HG03196 (cell line): ENCODE data around the gene SLC25A19.

Experiments used
- ATAC-seq: cut with Tn5 transposase; IDR thresholded peaks from one replicate; pipeline ENCODE4 v1.9.1; 2021; ENCODE audit not compliant: unreplicated experiment

Gene SLC25A19

GRCh38 chr17:75241996-75242460 lies 47.2 kb downstream of the SLC25A19 start:
- ATAC-seq, result no peak

GRCh38 chr17:75241502-75241901 lies 47.7 kb downstream of the SLC25A19 start:
- ATAC-seq, result no peak

DNA sequence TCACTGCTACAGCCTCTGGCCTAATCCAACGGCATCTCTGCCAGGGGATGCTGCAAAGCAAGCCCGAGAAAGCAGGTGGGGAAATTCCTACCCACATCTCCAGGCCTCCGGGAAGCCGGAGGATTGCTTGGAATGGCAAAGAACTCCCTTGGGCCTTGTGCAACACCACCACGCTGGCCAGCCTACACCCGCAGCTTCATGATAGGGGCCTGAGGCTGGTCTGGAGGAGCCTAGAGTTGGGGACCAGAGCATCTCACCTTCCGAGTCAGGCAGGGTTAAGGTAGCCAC lies 48.1 kb downstream of the SLC25A19 start:
- ATAC-seq, result no peak

GRCh38 chr17:75240394-75241142 lies 48.7 kb downstream of the SLC25A19 start:
- ATAC-seq, result no peak

- ATAC-seq, result no peak
These were observed 49.3 kb downstream of the SLC25A19 start for GRCh38 chr17:75239778-75240393.

DNA sequence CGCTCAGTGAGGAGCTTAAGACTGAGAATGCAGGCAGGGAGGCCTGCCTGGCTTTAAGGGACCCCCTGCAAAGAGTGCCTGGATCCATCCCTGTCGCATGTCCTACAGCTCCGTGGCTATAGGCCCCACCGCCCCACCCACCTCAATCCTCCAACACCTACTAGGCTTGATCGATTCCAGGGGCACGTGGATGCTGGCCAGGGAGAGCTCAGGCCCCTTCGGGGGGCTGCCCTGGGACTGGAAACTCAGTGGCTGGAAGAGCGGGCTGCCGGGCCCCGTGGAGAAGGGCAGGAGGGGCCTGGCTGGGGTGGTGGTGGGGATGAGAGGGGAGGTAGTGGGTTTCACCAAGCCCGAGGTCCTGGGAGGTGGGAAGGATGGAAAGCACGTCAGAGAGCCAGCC lies 50.0 kb downstream of the SLC25A19 start:
- ATAC-seq, result no peak

GRCh38 chr17:75238684-75239191 lies 50.5 kb downstream of the SLC25A19 start:
- ATAC-seq, result no peak

DNA sequence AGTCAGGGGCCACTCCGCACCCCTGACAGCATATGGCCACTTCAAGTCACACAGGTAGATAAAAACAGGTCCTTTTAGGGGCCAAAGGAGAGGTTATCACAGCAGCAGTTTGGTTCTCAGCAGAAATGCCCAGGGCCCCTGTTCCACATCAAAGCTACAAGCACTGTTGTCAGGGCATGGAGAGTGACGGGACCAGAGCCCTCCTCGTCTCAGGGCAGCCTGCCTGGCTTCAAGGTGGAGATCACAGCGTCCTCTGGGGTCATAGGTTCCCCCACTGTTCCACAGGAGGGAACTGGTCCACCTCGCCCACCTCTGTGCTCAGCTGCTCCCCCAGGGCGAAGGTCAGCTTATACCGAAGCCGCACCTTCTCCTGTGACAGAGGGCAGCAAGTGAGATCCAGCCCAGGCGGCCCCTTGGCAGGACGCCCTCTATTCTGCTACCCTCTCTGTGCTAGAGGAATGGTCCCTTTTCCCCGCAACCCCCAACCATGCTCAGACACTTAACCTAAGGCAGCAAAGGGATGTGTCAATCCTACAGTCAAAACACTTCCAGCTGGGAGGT lies 51.1 kb downstream of the SLC25A19 start:
- no peak for ATAC-seq

- no peak for ATAC-seq
These were observed 51.9 kb downstream of the SLC25A19 start for GRCh38 chr17:75237100-75238014.

DNA sequence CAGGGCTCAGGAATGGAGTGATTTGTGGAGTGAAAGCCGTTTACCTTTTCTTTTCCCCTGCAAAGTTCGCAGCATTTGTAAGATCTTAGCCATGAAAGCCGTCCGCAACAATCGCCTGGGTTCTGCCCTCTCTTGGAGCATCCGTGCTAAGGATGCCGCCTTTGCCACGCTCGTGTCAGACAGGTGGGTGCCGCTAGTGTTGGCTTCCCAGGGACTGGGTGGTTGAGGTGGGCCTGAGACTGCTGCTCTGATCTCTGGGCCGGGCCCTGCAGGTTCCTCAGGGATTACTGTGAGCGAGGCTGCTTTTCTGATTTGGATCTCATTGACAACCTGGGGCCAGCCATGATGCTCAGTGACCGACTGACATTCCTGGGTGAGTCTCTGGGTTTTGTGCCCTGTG lies 56.4 kb downstream of the SLC25A19 start:
- ATAC-seq, result no peak

GRCh38 chr17:75231741-75232464 lies 57.3 kb downstream of the SLC25A19 start:
- no peak for ATAC-seq

DNA sequence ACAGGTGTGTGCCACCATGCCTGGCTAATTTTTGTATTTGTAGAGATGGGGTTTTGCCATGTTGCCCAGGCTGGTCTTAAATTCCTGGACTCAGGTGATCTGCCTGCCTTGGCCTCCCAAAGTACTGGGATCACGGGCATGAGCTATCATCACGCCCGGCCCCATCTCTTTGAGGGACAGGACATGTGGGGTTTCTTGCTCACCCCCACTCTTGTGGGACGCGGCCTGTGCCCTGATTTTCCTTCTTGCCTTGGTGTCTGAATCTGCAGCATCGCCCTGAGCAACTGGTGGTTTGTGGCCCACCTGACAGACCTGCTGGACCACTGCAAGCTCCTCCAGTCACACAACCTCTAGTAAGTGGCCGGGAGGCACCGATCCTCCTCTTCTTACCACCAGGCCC lies 58.2 kb downstream of the SLC25A19 start:
- no peak for ATAC-seq

GRCh38 chr17:75228847-75229246 lies 60.4 kb downstream of the SLC25A19 start:
- ATAC-seq, result no peak

GRCh38 chr17:75228305-75228704 lies 60.9 kb downstream of the SLC25A19 start:
- no peak for ATAC-seq

DNA sequence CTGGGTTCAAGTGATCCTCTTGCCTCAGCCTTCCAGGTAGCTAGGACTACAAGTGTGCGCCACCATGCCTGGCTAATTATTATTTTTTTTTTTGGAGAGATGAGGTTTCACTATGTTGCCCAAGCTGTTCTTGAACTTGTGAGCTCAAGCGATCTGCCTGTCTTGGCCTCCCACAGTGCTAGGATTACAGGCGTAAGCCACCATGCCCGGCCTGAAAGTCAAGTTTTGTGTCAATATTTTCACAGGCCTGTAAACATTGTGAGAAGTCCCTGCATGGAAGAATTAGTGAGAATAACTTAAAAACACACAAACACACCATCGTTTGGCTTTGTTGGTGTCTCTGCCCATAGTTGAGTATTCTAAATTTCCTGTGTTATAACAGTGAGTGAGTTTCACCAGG lies 61.5 kb downstream of the SLC25A19 start:
- no peak for ATAC-seq

DNA sequence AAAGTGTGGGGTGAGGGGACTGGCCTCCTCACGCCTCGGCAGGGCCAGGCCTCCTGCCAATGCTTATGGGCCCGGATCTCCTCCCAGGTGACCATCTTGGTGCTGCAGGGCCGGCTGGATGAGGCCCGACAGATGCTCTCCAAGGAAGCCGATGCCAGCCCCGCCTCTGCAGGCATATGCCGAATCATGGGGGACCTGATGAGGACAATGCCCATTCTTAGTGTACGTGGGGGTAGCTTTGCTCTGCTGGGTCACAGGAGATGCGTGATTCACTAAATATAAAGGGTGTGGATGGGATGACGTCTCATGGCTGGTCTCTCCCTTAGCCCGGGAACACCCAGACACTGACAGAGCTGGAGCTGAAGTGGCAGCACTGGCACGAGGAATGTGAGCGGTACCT lies 64.2 kb downstream of the SLC25A19 start:
- ATAC-seq, result no peak
